SKM-1 treated with dmso at 0.1 percent for 144 hours (cell line): ENCODE measurements around the gene KIRREL3.

Experiments
- DNase-seq: peaks from one replicate; lab custom pipeline; 2025; ENCODE audit not compliant: unreplicated experiment; lab: John Stamatoyannopoulos, UW

The KIRREL3 gene

DNA sequence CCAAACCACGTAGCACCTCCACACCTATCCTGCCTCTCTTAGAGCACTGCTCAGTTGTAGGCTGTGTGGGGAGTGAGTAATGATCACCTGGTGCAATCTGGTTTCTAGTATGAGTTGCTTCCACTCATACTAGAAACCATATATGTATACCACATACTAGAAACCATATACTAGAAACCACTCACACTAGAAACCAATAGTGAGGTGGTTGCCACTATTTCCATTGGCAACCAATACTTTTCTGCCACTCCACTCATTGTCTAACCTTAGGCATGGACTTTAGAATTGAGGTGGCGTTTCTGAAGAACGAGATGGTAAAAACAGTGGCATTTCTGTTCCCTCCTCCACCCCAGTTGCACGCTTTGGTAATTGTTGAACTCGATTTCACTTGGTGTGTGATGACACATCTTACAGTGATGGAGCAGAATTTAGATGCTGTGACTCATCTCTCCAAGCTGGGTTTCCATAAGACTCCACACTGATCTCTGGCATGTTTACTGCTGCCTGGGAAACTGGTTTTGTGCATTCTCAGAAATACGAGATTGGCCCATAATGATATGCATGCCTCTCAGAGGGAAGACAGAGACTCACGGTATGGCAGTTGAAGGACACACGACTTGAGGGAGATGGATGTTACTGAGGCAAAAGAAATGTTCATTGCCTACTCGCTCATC is 82.9 kb downstream of the KIRREL3 start:
- DNase-seq: no peak

DNA sequence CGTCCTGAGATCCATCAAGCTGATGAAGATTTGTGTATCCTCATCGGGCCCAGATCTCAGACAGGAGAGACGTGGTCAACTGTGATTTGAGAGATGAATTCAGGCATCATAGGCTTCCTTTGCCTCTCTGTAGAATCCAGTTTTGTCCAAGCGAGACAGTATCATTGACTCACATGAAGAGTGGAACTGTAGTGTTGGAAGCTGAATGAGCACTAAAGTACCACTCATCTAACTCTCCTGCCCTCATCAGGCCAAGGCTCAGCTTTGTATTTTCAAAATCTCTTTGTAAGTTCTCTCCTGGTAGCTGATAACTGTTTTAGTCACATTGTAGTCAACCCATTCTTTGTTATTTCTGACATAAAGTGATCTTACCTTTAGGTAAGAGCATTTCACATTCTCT is 85.1 kb downstream of the KIRREL3 start:
- no peak for DNase-seq

DNA sequence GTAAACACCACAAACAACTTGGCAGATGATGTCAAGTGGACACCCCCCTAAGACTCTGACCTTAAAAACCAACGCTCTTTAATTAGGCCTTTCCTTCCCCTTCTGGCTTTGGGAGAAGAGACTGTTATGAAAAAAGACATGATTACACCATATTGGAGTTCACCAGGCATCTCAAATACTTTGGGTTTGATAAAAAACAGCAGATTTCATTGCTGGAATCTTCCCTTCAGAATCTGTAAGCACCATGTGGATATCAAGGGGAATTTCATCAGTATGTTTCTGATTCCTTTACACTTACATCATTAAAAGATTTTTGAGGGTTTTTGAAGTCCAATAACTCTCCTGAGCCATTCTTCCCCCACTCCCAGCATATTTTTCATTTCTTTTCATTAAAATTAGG is 85.6 kb downstream of the KIRREL3 start:
- no peak for DNase-seq

DNA sequence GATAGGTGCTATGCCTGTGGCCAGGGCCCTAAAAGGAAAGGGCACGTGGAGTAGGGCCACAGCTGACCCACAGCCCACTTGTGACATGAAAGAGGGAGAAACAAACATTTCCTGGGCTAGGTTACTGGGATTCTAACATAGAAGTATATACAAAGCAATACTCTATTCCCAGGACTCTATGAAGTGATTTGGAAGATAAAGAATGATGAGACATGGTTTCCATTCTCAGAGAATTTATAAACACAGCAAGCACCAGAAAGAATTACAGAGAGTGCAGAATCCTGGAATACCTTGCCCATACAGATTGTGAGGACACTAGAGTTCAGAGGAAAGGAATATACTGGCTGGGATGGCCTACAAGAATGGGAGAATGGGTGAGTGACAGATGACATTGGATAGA is 86.4 kb downstream of the KIRREL3 start:
- no peak for DNase-seq

DNA sequence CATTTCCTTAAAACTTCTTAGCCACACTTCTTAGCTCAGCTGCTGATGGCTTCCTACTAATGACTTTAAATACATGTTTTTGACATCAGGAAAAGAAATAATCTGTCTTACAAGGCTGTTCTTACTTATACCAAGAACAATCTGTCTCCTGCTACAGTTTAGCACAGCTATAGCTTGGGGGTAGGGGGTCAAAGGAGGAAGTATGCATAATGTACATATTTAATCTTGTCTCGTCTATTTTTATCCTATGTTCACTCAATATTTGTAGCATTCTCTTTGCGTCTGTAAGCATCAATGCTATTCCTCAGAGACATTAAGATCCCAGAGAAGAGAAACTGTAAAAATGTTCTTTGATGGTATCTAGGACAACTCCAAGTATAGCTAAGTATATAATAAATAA is 96.0 kb downstream of the KIRREL3 start:
- no peak for DNase-seq

DNA sequence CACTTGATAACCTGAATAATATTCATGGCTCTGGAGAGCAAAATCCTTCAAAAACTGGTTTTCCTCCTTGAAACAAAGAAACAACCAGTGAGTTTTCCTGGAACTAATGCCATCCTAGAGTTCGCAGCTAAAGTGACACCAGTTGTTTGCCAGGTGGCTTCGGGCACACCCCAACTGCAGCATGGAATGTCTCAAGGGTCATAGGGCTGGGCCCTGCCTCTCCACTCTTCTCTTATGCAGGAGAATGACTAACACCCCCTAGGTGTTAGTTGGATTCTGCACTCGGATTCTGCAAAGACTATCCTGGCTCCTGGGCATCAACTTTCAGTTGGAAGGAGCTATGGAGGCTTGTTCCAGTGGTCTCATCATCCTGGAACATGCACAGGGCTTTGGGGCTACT is 98.8 kb downstream of the KIRREL3 start:
- no peak for DNase-seq

DNA sequence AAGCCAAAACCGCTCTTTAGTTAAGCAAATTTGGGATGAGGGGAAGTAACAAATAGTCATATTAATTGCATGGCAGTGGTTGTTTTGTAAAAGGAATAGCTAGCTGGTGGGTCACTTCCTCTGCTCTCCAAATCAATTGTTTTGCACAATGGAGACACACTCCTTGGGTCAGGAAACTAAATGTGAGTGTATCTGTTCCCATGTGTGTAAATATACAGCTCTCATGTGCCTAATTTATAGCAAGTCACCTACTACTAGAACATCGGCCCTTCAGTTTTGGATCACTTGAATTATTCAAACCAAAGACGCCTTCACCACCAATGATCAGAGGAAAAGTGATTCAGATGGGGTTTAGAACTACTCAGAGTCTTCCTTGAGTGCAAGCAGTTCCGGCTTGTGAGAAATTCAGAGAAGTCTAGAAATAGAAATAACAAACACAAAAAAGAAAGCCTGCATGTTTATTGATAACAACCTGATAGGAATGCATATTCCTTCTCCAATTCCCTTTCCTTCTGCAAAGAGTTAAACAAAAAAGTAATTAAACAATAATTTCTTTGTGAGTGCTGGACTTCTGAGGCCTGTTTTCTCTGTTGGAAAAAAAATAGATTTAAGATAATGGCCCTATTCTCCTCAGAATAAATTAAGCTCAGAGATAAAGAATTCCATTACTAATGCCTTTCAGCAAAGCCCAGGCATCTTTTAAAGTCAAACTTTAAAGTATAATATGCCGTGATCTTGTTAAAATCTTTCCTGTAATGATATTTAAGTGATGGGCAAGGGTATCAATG is 100.4 kb downstream of the KIRREL3 start:
- no peak for DNase-seq

DNA sequence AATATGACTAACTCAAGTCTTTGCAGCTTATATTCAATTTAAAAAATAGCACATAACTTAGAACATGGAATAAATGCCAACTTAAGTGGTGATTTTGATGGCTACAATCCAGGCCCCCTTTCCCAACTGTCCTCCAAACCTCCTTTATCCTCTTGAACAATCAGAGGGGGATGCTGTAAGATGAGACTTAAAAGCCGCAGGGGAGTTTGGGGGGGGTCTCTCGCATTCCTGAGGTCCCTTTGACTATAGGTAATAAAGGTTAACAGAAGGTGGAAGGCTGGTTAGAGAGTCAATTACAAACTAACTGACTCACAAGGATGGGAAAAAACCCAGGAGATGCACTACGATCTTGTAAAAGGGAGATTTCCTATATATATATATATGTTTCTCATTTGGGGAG is 101.8 kb downstream of the KIRREL3 start:
- DNase-seq: no peak

DNA sequence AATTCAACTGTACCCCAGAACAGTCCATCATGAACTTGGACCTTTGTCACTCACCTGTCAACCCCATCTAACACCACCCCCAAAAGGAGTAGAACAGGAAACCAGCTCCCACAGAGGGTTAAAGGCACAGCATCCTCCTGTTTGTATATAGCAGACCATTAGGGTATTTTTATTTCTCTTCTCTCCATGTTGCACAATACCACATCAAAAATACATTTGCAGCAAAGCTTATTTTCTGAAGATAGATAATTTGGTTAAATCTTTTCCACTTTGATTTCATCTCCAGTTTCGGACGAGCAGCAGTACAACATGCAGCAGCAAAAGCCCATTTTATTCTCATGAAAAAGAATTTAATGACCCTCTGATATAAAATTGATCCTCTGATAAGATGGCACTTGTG is 103.1 kb downstream of the KIRREL3 start:
- DNase-seq: no peak

DNA sequence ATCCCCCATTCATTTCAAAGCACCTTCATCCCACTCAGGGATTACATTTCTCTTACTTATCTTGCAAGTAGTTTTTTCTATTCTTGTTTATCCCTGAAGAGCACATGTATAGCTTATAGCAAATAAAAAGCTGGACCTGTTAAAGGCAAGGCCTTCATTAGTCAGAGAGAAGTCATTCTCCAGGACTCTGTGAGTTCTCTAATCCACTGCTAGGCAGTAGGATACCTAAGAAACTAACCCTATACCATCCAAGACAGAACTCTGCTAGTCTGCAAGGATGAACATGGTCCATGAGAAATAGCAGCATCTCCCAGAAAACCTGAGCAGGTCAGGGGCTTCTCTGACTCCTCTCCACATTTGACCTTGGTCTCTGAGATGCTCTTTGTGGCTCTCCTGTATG is 104.5 kb downstream of the KIRREL3 start:
- no peak for DNase-seq

DNA sequence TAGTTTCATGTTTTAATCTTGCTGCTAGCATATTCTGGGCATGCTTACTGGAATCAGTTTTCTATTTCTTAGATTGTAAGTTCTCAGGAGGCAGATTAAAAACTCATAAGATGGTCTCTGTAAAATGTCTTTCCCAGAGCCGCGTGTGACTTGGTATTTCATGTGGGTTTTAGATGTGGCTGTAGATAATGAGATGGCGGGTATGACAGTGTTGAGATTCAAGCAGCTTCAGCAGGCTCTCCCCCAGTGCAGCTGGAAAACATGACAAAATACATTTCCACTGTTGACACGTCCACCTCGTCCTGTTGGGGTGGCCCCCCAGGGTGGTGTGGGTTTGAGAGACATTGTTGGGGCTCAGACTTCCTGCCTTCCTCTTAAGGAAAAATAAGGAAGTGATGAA is 106.8 kb downstream of the KIRREL3 start:
- DNase-seq: no peak

DNA sequence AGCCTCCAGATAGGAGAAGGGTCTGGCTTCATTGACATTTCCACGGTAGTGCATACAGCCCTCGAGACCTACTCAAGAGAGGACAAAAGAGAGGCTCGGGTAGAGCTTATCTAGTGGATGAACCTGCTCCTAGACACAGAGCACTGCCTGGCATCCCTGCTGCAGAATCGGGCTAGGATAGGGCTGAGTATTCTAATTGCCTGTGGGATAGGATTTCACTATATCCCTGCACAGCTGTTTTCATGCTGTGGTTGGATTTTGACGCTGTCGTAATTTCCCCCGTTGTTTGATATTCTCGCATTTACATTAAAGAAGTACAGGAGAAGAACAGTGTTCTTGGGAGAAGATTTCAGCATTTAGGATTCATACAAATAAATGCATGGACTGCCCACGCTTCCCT is 107.8 kb downstream of the KIRREL3 start:
- no peak for DNase-seq

DNA sequence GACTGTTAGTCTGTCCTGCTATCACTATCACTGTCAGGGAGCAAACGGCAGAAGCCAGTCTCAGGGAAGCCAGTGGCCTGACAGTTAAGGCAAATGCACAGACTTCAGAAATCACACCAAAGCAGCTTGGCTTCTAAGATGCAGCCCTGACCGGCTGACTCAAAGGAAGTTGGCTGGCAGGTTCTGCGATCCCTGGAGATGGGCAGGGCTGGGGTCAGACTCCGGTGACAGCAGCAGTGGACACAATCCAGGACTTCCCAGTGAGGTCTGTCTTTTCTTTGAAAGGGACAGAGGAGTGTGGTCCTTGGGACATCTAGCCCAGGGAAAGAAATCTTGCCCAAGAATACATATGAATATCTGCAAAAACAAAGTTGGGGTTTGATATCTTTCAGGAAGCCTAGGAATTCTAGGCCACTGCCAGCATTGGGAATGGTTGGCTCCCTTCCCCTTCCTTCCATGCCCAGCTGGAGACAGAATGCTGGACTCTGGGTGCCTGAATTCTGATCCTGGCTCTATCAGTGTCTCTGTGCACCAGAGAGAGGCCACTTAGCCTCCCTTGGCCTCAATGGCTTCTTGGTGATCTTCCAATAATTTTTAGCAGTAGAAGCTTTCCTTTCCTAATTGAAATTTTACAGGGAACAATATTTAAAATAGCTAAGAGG is 108.9 kb downstream of the KIRREL3 start:
- DNase-seq: no peak

DNA sequence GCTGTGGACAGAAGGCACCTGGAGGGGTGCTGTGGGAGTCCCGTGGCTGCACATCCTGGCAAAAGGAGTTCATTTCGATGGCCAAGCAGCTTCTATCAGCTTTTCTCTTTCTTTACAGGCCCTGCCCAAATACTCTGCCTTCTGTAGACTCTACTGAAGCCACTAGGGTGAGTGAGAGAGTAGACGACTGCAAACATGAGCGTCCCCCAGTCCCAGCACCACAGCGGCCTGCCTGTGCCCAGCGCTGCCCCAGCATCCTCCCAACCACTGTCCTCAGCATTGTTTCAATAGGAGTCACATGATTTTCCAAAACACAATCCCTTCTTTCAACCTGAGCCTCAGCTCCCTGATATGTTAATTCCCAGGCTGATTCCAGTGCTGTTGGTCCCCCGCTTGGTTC is 110.0 kb downstream of the KIRREL3 start:
- DNase-seq: no peak

DNA sequence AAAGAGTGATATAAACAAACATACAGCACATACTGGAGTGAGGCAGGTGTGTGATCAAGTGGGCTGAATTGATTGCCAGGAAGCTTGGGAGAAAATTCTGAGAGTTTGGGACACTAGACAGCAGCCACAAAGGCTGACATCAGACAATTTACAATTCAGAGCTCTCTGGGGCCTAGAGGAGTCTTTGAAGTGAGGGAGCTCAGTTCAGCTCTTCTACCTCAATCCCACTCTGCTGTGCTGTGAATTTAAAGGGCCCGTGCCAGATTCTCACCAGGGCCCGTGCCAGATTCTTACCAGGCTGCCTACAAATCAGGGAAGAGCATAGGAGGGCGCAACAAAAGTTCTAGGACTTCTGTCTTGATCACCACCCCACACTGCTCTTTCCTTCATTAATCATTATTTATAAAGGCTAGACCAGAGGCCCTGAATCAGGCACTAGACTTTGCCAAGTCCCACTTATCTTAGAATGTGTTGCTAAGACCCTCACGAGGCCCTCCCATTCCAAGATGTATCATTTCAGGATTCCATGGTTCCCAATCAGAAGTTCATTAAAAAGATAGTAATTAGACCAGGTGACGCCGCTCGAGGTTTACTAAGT is 112.4 kb downstream of the KIRREL3 start:
- DNase-seq: no peak

DNA sequence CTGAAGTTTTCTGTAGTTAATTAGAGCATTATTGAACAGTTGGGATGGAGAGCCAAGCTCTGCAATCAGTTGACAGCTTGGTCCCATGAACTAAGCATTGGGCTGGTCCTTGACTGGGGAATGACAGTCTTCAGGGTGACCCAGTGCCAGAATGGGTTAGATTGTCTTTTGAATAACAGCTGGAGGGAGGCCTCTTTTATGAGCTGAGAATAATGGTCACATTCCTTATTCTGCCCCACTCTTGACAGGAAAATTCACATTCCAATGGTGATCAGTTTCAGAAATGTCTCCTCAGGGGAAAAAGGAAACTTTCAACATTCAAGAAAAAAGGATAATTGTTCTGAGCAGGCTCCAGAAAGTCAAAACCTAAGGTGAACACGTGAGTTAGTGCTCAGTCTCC is 113.9 kb downstream of the KIRREL3 start:
- no peak for DNase-seq

DNA sequence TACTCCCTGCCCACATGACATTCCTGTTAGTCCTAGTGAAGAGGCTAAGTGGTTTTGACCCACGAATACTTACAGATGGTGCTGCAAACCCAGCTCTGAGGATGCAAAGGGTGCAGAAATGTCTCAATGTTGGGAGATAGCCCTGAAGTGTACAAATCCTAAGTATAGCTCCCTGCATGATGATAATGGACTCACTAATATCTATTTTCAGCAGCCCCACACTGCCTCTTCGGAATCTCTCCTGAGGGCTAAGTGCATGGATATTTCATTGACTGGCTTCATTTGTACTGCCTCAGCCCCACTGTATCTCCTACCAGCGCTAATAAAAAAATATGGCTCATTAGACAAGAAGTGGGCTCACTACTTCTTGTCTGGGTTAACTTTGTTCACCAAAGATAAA is 114.5 kb downstream of the KIRREL3 start:
- DNase-seq: no peak

DNA sequence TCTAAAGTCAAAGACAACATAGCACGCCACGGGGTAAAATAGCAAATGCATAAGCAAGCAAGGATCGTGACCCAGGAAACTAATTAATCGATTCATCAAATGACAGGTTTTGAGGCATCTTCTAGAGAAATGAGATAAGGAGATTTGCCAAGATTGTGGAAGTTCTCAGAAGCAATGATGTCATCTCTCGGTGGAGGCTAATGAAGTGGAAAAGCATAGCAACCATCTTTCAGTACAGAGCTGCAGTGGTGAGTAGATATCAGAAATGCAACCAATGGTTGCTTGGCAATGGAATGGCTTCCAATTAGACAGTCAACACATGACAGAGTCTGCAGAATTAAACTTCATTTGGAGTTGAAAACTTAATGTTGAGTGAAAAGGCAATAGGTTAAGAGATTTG is 116.0 kb downstream of the KIRREL3 start:
- no peak for DNase-seq

DNA sequence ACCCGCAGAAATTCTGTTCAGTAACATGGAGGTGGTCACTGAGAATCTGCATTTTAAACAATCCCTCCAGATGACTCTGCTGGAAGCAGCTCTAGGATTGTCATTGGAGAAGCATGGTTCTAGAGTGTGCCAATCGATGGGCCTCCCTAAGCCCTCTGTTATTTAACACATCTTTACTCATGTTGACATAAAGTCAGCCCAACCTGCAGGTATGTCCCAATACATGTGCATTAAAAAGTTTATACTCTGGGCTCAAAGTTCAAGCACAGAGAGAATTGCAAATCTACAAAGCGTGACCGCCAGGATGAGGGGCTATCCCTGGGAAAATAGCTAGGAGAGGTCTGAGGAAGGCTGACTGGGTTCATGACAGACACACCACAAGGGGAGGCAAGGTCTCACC is 116.4 kb downstream of the KIRREL3 start:
- no peak for DNase-seq

DNA sequence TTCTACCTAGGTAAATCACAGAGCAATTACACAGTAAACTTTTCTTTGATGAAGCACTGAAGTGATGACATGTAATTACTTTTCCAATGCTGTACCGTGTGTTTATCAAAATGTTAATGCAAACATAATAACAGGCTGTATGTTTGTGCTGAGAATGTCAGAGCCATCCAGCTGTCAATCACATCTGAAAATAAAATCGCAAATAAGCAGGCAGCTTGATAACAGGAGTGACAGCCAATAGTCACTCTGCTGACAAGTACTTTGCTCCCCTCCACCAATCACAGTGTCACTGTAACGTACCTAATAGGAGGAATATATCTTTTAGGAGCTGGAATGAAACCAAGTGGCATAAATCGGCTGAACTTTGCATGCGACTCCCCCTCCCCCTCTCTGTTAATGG is 119.7 kb downstream of the KIRREL3 start:
- no peak for DNase-seq

DNA sequence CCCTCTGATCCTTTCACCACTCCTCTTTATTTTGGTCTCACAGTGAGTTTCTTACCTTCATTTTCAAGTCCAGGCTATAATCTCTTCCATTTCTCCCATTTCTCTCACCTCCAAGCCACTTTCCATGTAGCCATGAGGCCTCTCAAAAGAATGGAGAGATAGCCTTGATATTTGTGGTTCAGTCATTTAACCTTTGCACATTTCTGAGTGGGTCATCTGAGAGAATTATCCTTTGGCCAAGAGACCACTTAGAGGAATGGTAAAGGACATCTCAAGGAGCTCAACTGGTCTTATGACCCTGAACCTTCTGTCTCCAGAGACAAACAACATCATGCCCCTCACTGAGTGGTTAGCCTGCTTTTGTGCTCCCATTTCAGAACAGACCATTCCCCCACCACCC is 121.1 kb downstream of the KIRREL3 start:
- no peak for DNase-seq

DNA sequence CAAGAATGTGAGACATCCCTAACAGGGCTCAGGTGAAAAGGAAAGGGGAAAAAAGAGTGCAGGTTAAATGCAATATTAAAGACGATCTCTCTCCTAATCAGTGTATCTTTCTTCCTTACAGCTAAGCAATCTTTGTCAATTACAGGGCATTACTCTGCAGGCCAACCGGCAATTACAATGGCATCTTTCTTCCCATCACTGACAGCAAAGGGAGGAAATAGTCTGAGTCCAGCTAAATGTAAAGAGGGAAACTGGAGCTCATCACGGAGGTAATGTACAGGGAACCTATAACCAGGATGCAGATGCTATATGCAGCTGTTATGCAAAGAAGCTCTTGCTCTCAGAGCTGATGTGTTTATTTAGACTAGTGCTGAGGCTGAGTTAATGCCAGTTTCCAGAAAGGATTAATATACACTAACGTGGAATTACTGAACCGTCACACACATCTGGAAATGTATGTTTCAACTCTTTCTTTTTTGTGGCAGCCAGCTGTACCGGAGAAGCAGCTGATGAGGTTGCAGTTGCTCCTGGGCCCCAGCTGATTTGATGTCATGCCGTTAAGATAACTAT is 121.6 kb downstream of the KIRREL3 start:
- no peak for DNase-seq
